Panc1 (cell line): Measurements from ENCODE around the gene NCAPG. TPM values are rescaled to one million over a fixed set of nuclear protein-coding genes. Genes with fewer than 3 reads are reported as not detected.

Experiments used
- ATAC-seq: fragments of 200-7000 bp; cut with Tn5 transposase; 2 replicates; pipeline ENCODE4 v1.9.1; 2020; ENCODE audit warnings: mild to moderate bottlenecking, moderate library complexity
- BruUV-seq: library from RNA; stranded (reverse); fragments of 400-500 nt; replicated peaks from 2 replicates; lab custom pipeline; 2021; lab: Mats Ljungman, UMichigan
- CTCF ChIA-PET: fragments of 300-600 bp; sonication (Branson Sonifier 250); formaldehyde crosslinking; loops from one replicate; lab custom pipeline; 2022; ENCODE audit warnings: antibody characterized with exemption; lab: Charles Lee
- POLR2A ChIA-PET: fragments of 300-600 bp; sonication (Branson Sonifier 250); formaldehyde crosslinking; loops from one replicate; lab custom pipeline; 2022; ENCODE audit warnings: antibody characterized with exemption; lab: Charles Lee
- DNase-seq: peaks from one replicate; pipeline ENCODE4 v3.0.0-alpha.2; 2010; ENCODE audit warnings: low read depth, low spot score
- H3K27ac ChIP-seq: 2 replicates; pipeline ENCODE4 v1.5.1; 2011; ENCODE audit warnings: mild to moderate bottlenecking, low read length, inconsistent platforms
- H3K27me3 ChIP-seq: fragments of 200-500 bp; sonication (Bioruptor generic); 2 replicates; pipeline ENCODE4 v1.6.0; 2014; ENCODE audit warnings: low read length, inconsistent platforms; ENCODE audit not compliant: control insufficient read depth, insufficient read depth
- H3K36me3 ChIP-seq: fragments of 200-500 bp; sonication (Bioruptor generic); 2 replicates; pipeline ENCODE4 v1.5.1; 2014; ENCODE audit warnings: inconsistent platforms, mild to moderate bottlenecking, low read length, moderate library complexity; ENCODE audit not compliant: control insufficient read depth, insufficient read depth
- H3K4me1 ChIP-seq: 2 replicates; pipeline ENCODE4 v1.5.1; 2011; ENCODE audit warnings: inconsistent platforms, mild to moderate bottlenecking, low read length, moderate library complexity; ENCODE audit not compliant: control insufficient read depth, insufficient read depth
- H3K4me3 ChIP-seq, 2 experiments: 2 replicates each; pipeline ENCODE4 v1.5.1; 2011 to 2012; ENCODE audit warnings: low read depth in 2 of 2, low read length in 2 of 2, mild to moderate bottlenecking in 2 of 2, inconsistent platforms in 1 of 2, moderate library complexity in 1 of 2
- H3K9me3 ChIP-seq: fragments of 200-500 bp; sonication (Bioruptor generic); 2 replicates; pipeline ENCODE4 v1.5.1; 2014; ENCODE audit warnings: low read depth, mild to moderate bottlenecking, inconsistent platforms, low read length, moderate library complexity; ENCODE audit not compliant: control insufficient read depth, insufficient read depth
- CTCF ChIP-seq: fragments of 450-650 bp; IDR thresholded peaks from 2 replicates; pipeline ENCODE4 v1.5.1; 2017; ENCODE audit warnings: mild to moderate bottlenecking
- POLR2AphosphoS5 ChIP-seq: IDR thresholded peaks from 2 replicates; pipeline ENCODE4 v1.6.1; 2012; ENCODE audit warnings: mild to moderate bottlenecking, low read depth, low read length, moderate library complexity
- REST ChIP-seq, 2 experiments: IDR thresholded peaks; 2 replicates each; pipeline ENCODE4 v1.6.1; 2011 to 2012; ENCODE audit warnings: low read depth in 2 of 2, control low read depth in 1 of 2, low read length in 1 of 2, mild to moderate bottlenecking in 1 of 2, moderate library complexity in 1 of 2; ENCODE audit not compliant: insufficient read depth in 1 of 2
- SIN3A ChIP-seq: IDR thresholded peaks from 2 replicates; pipeline ENCODE4 v1.6.1; 2012; ENCODE audit warnings: low read depth, mild to moderate bottlenecking, low read length, moderate library complexity, borderline replicate concordance; ENCODE audit not compliant: insufficient read depth
- TCF7L2 ChIP-seq: IDR thresholded peaks from 2 replicates; pipeline ENCODE4 v1.6.1; 2011; ENCODE audit warnings: mild to moderate bottlenecking, low read depth, low read length, inconsistent platforms
- in situ Hi-C: cut with HindIII; loops from 2 replicates; pipeline ENCODE4 v1.10.0; 2016; ENCODE audit warnings: low sequenced_read_pairs, low pct_unique_long_range_greater_than_20kb
- intact Hi-C: fragments of 100-400 bp; cut with micrococcal nuclease; formaldehyde crosslinking; loops from one replicate; pipeline ENCODE4 v1.10.0; 2022; ENCODE audit not compliant: unreplicated experiment
- total RNA-seq: library from RNA; stranded (reverse); gene quantifications from one replicate; pipeline ENCODE4 v1.2.1, GENCODE V29; 2021; ENCODE audit not compliant: unreplicated experiment

Gene NCAPG
- total RNA-seq, 1 experiment from 2014 or later = 31.0 TPM

GRCh38 chr4:17866810-17867209 lies 56.0 kb downstream of the NCAPG start:
- CTCF ChIA-PET = no interaction called here
- ATAC-seq (no peak), DNase-seq (no peak)
- intact Hi-C loops = no loop called here
- H3K27ac ChIP-seq = no peak overlapping the region
- BruUV-seq = no TSS peak
- POLR2A ChIA-PET = no interaction called here
- H3K4me3 ChIP-seq = no peak overlapping the region
- in situ Hi-C loops = no loop called here
- TF ChIP-seq REST (IDR thresholded peaks at IDR 0.05; ENCODE audit: insufficient read depth in 1 of 2, low read depth in 2 of 2, low read length in 1 of 2) (no peak), TCF7L2 (no peak), SIN3A (no peak), CTCF (no peak)
- H3K4me1 ChIP-seq = no peaks in the 10 kb centered on the region
- H3K27me3 ChIP-seq = no peaks in the 10 kb centered on the region
- H3K9me3 ChIP-seq = no peaks in the 10 kb centered on the region
- no peaks in the 10 kb centered on the region for H3K36me3 ChIP-seq

GRCh38 chr4:17867276-17867675 lies 56.5 kb downstream of the NCAPG start:
- no TSS peak for BruUV-seq
- intact Hi-C loops = no loop called here
- Histone ChIP-seq H3K4me3 (no peak overlapping the region), H3K27me3 (no peaks in the 10 kb centered on the region), H3K4me1 (no peaks in the 10 kb centered on the region), H3K36me3 (no peaks in the 10 kb centered on the region), H3K9me3 (no peaks in the 10 kb centered on the region), H3K27ac (no peak overlapping the region)
- no peak for TF ChIP-seq REST (IDR thresholded peaks at IDR 0.05; ENCODE audit: insufficient read depth in 1 of 2, low read depth in 2 of 2, low read length in 1 of 2)
- no peak for TF ChIP-seq TCF7L2
- TF ChIP-seq CTCF = no peak
- no peak for TF ChIP-seq SIN3A
- no peak for TF ChIP-seq POLR2AphosphoS5
- ChIA-PET CTCF (no interaction called here), POLR2A (no interaction called here)
- DNase-seq (no peak), ATAC-seq (no peak)
- in situ Hi-C loops = no loop called here
